SU-DHL-6 (cell line): Measurements from ENCODE around the gene EPHB4.

Source experiments
- CTCF ChIP-seq: fragments of 200-600 bp; sonication (generic); IDR thresholded peaks from one replicate; pipeline ENCODE4 v1.5.1; 2017; ENCODE audit warnings: antibody characterized with exemption, mild to moderate bottlenecking, low read length, moderate library complexity; ENCODE audit not compliant: insufficient read depth, poor library complexity, severe bottlenecking
- EZH2phosphoT487 ChIP-seq: fragments of 200-600 bp; sonication (generic), shearing (Covaris generic); conservative IDR thresholded peaks from 2 replicates; pipeline ENCODE4 v1.6.1; 2018; ENCODE audit warnings: mild to moderate bottlenecking, antibody characterized with exemption, low read length, moderate library complexity, mixed read lengths

GRCh38 chr7:100801833-100802568, 25.3 kb downstream of the EPHB4 start:
- TF ChIP-seq CTCF, result no peak
- no peak for TF ChIP-seq EZH2phosphoT487
